Mucosa of descending colon (tissue), 3 donors: Measurements from ENCODE around the gene TUFM. TPM values are rescaled to one million over a fixed set of nuclear protein-coding genes. Genes with fewer than 3 reads are reported as not detected.
"Not testable (repeated sequence)": the region's sequence is repeated elsewhere in the genome, so short reads cannot be mapped to it uniquely, and the experiment has no call there.

Source experiments
- ATAC-seq: fragments of 200-7000 bp; cut with Tn5 transposase; one replicate; pipeline ENCODE4 v1.9.1; 2020; ENCODE audit warnings: mild to moderate bottlenecking, moderate library complexity
- DNase-seq, 3 donors: peaks; one replicate each; pipeline ENCODE4 v3.0.0-alpha.2; 2020
- H3K36me3 ChIP-seq: fragments of 200-600 bp; one replicate; pipeline ENCODE4 v1.8.0; 2021; ENCODE audit warnings: low read depth, mild to moderate bottlenecking
- H3K4me1 ChIP-seq: fragments of 200-600 bp; one replicate; pipeline ENCODE4 v1.8.0; 2021; ENCODE audit warnings: low read depth, mild to moderate bottlenecking
- H3K4me3 ChIP-seq: fragments of 200-600 bp; one replicate; pipeline ENCODE4 v1.8.0; 2021; ENCODE audit warnings: mild to moderate bottlenecking
- H3K9me3 ChIP-seq: fragments of 200-600 bp; one replicate; pipeline ENCODE4 v1.8.0; 2021; ENCODE audit warnings: mild to moderate bottlenecking
- intact Hi-C, 2 donors: fragments of 100-400 bp; cut with DNase I in 1 of 2; cut with micrococcal nuclease in 1 of 2; formaldehyde crosslinking; loops; one replicate each; pipeline versions ENCODE4 v1.11.0 to v1.11.1; 2022; cut with DNase I, micrococcal nuclease
- long read RNA-seq, 2 donors: library from polyadenylated mRNA; unstranded; transcript quantifications; one replicate each; pipeline ENCODE4 v2.0.0, GENCODE V29; 2019 to 2021
- total RNA-seq, 3 donors: library from RNA; stranded (reverse); fragmentation: NEBNext Ultra II Directional in 2 of 3; extraction: Animal tissue kit (Norgen Biotek cat#: 25700) in 2 of 3; gene quantifications; one replicate each; pipeline versions ENCODE4 v1.2.1 to v1.2.4, GENCODE V29; 2021 to 2023
- TF ChIP-seq, protein P1 (sequence below): fragments of 200-600 bp; IDR thresholded peaks from one replicate; pipeline ENCODE4 v1.8.0; 2022; ENCODE audit warnings: antibody characterized with exemption, mild to moderate bottlenecking
- donor health status: DM: no; HTN: no; CAD: no; lungs with moderate emphysema.
- donor health status: DM: no; HTN: no; CAD: no.
- donor health status: DM: no; HTN: yes; CAD: no.

Gene TUFM
- 100 to 1,000 TPM; 182 to 248 (median 220) TPM for total RNA-seq
- long read RNA-seq, donor 1, transcript TUFM-201 (10 exons, 2,071 nt): major isoform, 467 of 529 reads
- long read RNA-seq, donor 1, partial matches to known transcripts: 25 of 529 reads
- long read RNA-seq, donor 1, other reads (novel, unspliced or antisense): 36 of 529 reads
- long read RNA-seq, donor 2, transcript TUFM-201 (10 exons, 2,071 nt): major isoform, 412 of 459 reads
- long read RNA-seq, donor 2, partial matches to known transcripts: 7 of 459 reads
- long read RNA-seq, donor 2, other reads (novel, unspliced or antisense): 38 of 459 reads

DNA sequence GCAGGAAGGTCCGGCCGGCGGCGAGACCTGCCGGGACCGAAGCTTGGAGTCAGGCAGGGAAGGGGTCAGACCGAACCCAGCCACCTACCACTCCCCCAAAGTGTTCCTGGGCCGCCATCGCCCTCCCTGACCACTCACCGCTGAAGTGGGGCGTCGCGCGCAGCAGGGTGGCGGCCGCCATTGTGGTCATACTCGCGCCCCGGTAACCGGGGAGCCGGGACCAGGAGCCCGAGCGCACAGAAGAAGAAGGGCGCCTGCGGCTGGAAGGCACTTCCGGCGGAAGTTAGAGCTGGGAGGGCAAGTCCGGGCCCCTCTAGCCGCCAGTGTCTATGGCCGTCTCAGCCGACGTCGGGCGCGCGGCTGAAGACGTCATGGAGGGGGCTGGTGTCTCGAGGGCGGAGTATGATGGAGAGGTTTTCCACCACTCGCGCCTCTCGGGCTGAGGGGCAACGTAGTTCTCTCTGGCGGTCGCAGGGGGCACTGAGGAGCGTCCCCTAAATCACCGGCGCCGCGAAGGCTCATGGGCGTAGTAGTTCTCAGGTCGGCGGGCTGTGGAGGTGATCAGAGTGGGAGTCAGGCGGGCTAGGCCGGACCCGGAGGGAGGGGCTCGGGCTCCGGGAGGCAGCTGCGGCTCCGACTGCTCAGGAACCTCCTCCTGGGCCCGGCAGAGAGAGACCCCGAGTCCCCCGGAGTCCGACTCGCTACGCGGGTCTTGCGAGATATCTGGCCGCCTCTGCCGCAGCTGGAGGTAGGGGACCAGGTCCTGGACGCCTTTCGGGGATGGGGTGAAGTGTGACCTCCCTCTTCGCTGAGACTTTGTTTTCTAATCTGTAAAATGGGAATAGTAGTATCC, at the start of gene TUFM:
Gene TUFM (minus strand): TSS at position 269 of the 853 bp plus-strand sequence. CDS start 79 bp downstream, at position 190.
- Histone ChIP-seq H3K4me1 (peaks cover 17% of the 10 kb centered on the region), H3K4me3 (peak within 1 kb of the TSS; percentile 92), H3K9me3 (no peaks in the 10 kb centered on the region), H3K36me3 (peaks cover 11% of the 10 kb centered on the region)
- DNase-seq: peak; percentile 98 to 99 (median 98)
- ATAC-seq: peak; percentile 96
- intact Hi-C loops: no loop called here
- TF ChIP-seq, protein P1, sequence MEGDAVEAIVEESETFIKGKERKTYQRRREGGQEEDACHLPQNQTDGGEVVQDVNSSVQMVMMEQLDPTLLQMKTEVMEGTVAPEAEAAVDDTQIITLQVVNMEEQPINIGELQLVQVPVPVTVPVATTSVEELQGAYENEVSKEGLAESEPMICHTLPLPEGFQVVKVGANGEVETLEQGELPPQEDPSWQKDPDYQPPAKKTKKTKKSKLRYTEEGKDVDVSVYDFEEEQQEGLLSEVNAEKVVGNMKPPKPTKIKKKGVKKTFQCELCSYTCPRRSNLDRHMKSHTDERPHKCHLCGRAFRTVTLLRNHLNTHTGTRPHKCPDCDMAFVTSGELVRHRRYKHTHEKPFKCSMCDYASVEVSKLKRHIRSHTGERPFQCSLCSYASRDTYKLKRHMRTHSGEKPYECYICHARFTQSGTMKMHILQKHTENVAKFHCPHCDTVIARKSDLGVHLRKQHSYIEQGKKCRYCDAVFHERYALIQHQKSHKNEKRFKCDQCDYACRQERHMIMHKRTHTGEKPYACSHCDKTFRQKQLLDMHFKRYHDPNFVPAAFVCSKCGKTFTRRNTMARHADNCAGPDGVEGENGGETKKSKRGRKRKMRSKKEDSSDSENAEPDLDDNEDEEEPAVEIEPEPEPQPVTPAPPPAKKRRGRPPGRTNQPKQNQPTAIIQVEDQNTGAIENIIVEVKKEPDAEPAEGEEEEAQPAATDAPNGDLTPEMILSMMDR: peak; percentile 58

DNA sequence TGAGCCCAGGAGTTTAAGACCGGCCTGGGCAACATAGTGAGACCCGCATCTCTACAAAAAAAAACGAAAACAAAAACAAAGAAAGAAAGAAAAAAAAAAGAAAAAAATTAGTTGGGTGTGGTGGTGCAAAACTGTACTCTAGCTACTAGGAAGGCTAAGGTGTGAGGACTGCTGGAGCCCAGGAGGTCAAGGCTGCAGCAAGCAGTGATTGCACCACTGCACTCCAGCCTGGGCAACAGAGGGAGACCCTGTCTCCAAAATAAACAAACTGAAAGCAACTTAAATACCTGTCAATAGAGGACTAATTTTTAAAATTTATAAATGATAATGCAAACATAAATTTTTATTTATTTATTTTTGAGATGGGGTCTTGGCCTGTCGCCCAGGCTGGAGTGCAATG, 49.5 kb upstream of the TUFM start:
- intact Hi-C loops: no loop called here
- ATAC-seq: no peak
- Histone ChIP-seq H3K36me3 (no peaks in the 10 kb centered on the region), H3K4me3 (no peak overlapping the region), H3K9me3 (no peaks in the 10 kb centered on the region), H3K4me1 (no peaks in the 10 kb centered on the region)
- TF ChIP-seq, protein P1: no peak
- DNase-seq: no peak

DNA sequence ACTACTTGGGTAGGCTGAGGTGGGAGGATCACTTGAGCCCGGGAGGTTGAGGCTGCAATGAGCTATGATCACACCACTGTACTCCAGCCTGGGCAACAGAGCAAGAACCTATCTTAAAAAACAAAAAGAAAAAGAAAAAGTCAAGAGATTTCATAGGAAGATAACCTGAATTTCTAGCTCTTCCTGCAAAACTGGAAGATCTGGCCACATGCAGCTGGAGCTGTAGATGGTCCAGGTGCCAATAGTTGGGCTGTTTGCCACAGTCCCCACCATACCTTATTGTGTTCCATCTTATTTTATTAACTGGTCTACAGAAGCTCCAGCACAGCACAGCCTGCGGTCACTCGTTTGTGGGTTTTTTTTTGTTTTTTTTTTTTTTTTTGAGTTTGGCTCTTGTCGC, 47.1 kb upstream of the TUFM start:
- Histone ChIP-seq H3K4me1 (no peaks in the 10 kb centered on the region), H3K9me3 (no peaks in the 10 kb centered on the region), H3K36me3 (no peaks in the 10 kb centered on the region), H3K4me3 (no peak overlapping the region)
- TF ChIP-seq, protein P1: no peak
- ATAC-seq: no peak
- no peak for DNase-seq
- intact Hi-C loops: no loop called here

DNA sequence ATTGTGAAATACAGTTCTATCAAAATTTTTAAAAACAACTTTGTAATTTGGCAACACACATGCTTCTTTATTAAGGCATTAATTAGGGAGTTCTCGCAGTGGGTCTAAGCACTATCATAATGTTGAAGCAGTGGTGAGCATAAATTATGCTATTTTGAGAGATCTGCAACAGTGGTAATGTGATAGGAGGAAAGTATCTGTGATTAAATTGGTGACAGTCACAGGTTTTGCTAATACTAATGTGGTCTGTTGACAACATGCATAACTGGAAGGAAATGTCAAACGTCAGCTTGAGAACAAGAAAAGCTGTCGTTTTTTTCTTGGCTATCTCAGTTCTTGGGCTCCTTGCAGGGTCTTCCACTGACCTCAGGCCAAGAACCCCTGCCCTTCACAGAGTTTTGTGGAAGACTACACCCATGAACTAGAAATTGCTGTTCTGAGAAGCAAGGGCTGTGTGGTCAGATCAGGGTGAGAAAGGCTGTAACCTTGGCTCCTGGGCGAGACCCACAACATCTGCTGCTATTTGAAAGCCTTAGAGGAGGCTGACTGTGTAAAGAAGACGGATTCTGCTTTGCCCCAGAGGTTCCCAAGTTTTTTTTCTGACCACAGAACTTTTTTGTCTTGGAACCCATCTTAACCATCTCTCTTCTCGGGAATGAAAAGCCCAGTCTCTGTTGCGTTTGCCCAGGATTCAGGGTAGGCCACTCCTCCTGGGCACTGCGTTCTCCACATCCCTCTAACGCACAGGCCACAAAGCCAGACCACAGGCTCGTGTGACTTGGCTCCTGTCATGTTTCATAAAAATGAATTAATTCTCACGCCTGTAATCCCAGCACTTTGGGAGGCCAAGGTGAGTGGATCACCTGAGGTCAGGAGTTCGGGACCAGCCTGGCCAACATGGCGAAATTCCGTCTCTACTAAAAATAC, 46.1 kb upstream of the TUFM start:
- intact Hi-C loops: no loop called here
- no peaks in the 10 kb centered on the region for H3K4me1 ChIP-seq
- no peak for DNase-seq
- no peak overlapping the region for H3K4me3 ChIP-seq
- ATAC-seq: no peak
- TF ChIP-seq, protein P1: no peak
- no peaks in the 10 kb centered on the region for H3K36me3 ChIP-seq
- H3K9me3 ChIP-seq: no peaks in the 10 kb centered on the region

DNA sequence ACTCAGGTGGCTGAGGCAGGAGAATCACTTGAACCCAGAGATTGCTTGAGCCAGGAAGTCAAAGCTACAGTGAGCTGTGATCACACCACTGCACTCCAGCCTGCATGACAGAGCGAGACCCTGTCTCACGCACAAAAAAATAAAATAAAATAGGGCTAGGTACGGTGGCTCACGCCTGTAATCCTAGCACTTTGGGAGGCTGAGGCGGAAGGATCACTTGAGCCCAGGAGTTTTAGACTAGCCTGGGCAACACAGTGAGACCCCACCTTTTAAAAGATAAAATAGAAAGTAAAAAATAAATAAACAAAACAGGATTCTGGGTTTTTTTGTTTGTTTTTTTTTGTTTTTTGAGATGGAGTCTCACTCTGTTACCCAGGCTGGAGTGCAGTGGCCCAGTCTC, 44.2 kb upstream of the TUFM start:
- ATAC-seq, H3K4me1 ChIP-seq, DNase-seq, H3K4me3 ChIP-seq, intact Hi-C loops, H3K36me3 ChIP-seq, H3K9me3 ChIP-seq: not testable (repeated sequence)
